H9 (cell line): Measurements from ENCODE around the gene SPATA25. TPM values are rescaled to one million over a fixed set of nuclear protein-coding genes. Genes with fewer than 3 reads are reported as not detected.
A peak's percentile ranks its signal among the peaks of the same experiment; 100 is the strongest.

Experiments
- DNase-seq: peaks from one replicate; pipeline ENCODE4 v3.0.0-alpha.2; 2017
- H2AFZ ChIP-seq: one replicate; pipeline ENCODE4 v1.6.1; 2013; ENCODE audit warnings: mild to moderate bottlenecking, low read length, control low read depth, moderate library complexity
- H2AK5ac ChIP-seq: 2 replicates; pipeline ENCODE4 v1.6.1; 2013; ENCODE audit warnings: low read length, control low read depth, mixed read lengths; ENCODE audit not compliant: insufficient read length
- H2BK120ac ChIP-seq: one replicate; pipeline ENCODE4 v1.6.1; 2013; ENCODE audit warnings: low read depth, mild to moderate bottlenecking, low read length, control low read depth, inconsistent platforms; ENCODE audit not compliant: poor library complexity, severe bottlenecking
- H2BK12ac ChIP-seq: 2 replicates; pipeline ENCODE4 v1.6.1; 2013; ENCODE audit warnings: low read length, control low read depth, mixed read lengths, low read depth; ENCODE audit not compliant: insufficient read length
- H2BK15ac ChIP-seq: 2 replicates; pipeline ENCODE4 v1.6.1; 2013; ENCODE audit warnings: low read depth, low read length, control low read depth
- H2BK20ac ChIP-seq: one replicate; pipeline ENCODE4 v1.6.1; 2013; ENCODE audit warnings: low read depth, mild to moderate bottlenecking, low read length, control low read depth, inconsistent platforms; ENCODE audit not compliant: poor library complexity, severe bottlenecking
- H2BK5ac ChIP-seq: 2 replicates; pipeline ENCODE4 v1.6.1; 2013; ENCODE audit warnings: low read length, control low read depth, mixed read lengths; ENCODE audit not compliant: insufficient read length
- H3K14ac ChIP-seq: 2 replicates; pipeline ENCODE4 v1.6.1; 2013; ENCODE audit warnings: low read length, control low read depth; ENCODE audit not compliant: insufficient read depth
- H3K18ac ChIP-seq: 2 replicates; pipeline ENCODE4 v1.6.1; 2013; ENCODE audit warnings: low read depth, mild to moderate bottlenecking, mixed read lengths, low read length, control low read depth; ENCODE audit not compliant: insufficient read length
- H3K23ac ChIP-seq: 2 replicates; pipeline ENCODE4 v1.6.1; 2013; ENCODE audit warnings: low read length, control low read depth, mixed read lengths, low read depth; ENCODE audit not compliant: insufficient read length
- H3K23me2 ChIP-seq: 2 replicates; pipeline ENCODE4 v1.6.1; 2013; ENCODE audit warnings: low read depth, mild to moderate bottlenecking, mixed read lengths, low read length, control low read depth; ENCODE audit not compliant: insufficient read length, poor library complexity, severe bottlenecking
- H3K27ac ChIP-seq: 2 replicates; pipeline ENCODE4 v1.5.1; 2013; ENCODE audit warnings: low read length, control low read depth, mixed read lengths, low read depth; ENCODE audit not compliant: insufficient read length
- H3K27me3 ChIP-seq: 2 replicates; pipeline ENCODE4 v1.6.1; 2013; ENCODE audit warnings: low read length, control low read depth, inconsistent platforms; ENCODE audit not compliant: insufficient read depth
- H3K4ac ChIP-seq: 2 replicates; pipeline ENCODE4 v1.6.1; 2013; ENCODE audit warnings: low read depth, mild to moderate bottlenecking, control low read depth, inconsistent platforms, low read length, moderate library complexity
- H3K4me1 ChIP-seq: 2 replicates; pipeline ENCODE4 v1.6.1; 2013; ENCODE audit warnings: low read length, control low read depth, inconsistent platforms; ENCODE audit not compliant: insufficient read depth
- H3K4me2 ChIP-seq: 2 replicates; pipeline ENCODE4 v1.6.1; 2013; ENCODE audit warnings: low read length, control low read depth, mixed read lengths; ENCODE audit not compliant: insufficient read length, insufficient read depth
- H3K56ac ChIP-seq: 2 replicates; pipeline ENCODE4 v1.6.1; 2013; ENCODE audit warnings: low read depth, mild to moderate bottlenecking, mixed read lengths, low read length, control low read depth; ENCODE audit not compliant: insufficient read length
- H3K79me1 ChIP-seq: 2 replicates; pipeline ENCODE4 v1.6.1; 2013; ENCODE audit warnings: low read depth, mild to moderate bottlenecking, moderate library complexity, low read length, control low read depth, inconsistent platforms; ENCODE audit not compliant: insufficient read depth, poor library complexity, severe bottlenecking
- H3K79me2 ChIP-seq: 2 replicates; pipeline ENCODE4 v1.6.1; 2013; ENCODE audit warnings: low read length, control low read depth, inconsistent platforms; ENCODE audit not compliant: insufficient read depth
- H3K9ac ChIP-seq: 2 replicates; pipeline ENCODE4 v1.6.1; 2013; ENCODE audit warnings: low read length, control low read depth, mixed read lengths; ENCODE audit not compliant: insufficient read length; ENCODE audit errors: extremely low read depth
- H3K9me3 ChIP-seq: one replicate; pipeline ENCODE4 v1.6.1; 2013; ENCODE audit warnings: low read depth, low read length, inconsistent platforms; ENCODE audit not compliant: control insufficient read depth
- H3T11ph ChIP-seq: one replicate; pipeline ENCODE4 v1.6.1; 2013; ENCODE audit warnings: mild to moderate bottlenecking, low read length, control low read depth, inconsistent platforms
- H4K20me1 ChIP-seq: one replicate; pipeline ENCODE4 v1.6.1; 2013; ENCODE audit not compliant: control insufficient read depth, insufficient read length, insufficient read depth
- H4K5ac ChIP-seq: 2 replicates; pipeline ENCODE4 v1.6.1; 2013; ENCODE audit warnings: low read depth, mild to moderate bottlenecking, mixed read lengths, low read length, control low read depth; ENCODE audit not compliant: insufficient read length
- H4K8ac ChIP-seq: replicated peaks from 2 replicates; pipeline ENCODE4 v1.6.1; 2013; ENCODE audit warnings: low read length, control low read depth, mixed read lengths, low read depth; ENCODE audit not compliant: insufficient read length
- H4K91ac ChIP-seq: 2 replicates; pipeline ENCODE4 v1.6.1; 2013; ENCODE audit warnings: low read depth, mild to moderate bottlenecking, moderate library complexity, mixed read lengths, low read length, control low read depth; ENCODE audit not compliant: insufficient read length
- H3K27ac Mint-ChIP-seq, 3 experiments: 2 replicates in 2 of 3; 3 replicates in 1 of 3; pipeline ENCODE4 v1.8.0; 2020 to 2021; ENCODE audit warnings: mixed read lengths in 3 of 3, mild to moderate bottlenecking in 1 of 3, moderate library complexity in 1 of 3
- H3K27me3 Mint-ChIP-seq: 2 replicates; pipeline ENCODE4 v1.8.0; 2021; ENCODE audit warnings: low read depth, mild to moderate bottlenecking, moderate library complexity, mixed read lengths
- H3K36me3 Mint-ChIP-seq, 3 experiments: 2 replicates in 2 of 3; 3 replicates in 1 of 3; pipeline ENCODE4 v1.8.0; 2020 to 2021; ENCODE audit warnings: low read depth in 3 of 3, mixed read lengths in 3 of 3; ENCODE audit not compliant: insufficient read depth in 1 of 3
- H3K4me1 Mint-ChIP-seq, 2 experiments: 2 replicates each; pipeline ENCODE4 v1.8.0; 2020; ENCODE audit warnings: mixed read lengths in 2 of 2
- H3K4me3 Mint-ChIP-seq, 2 experiments: 2 replicates in 1 of 2; 3 replicates in 1 of 2; pipeline ENCODE4 v1.8.0; 2020 to 2021; ENCODE audit warnings: mild to moderate bottlenecking in 2 of 2, mixed read lengths in 2 of 2, moderate library complexity in 1 of 2
- H3K9me3 Mint-ChIP-seq, 2 experiments: 2 replicates in 1 of 2; 3 replicates in 1 of 2; pipeline ENCODE4 v1.8.0; 2020; ENCODE audit warnings: mild to moderate bottlenecking in 2 of 2, mixed read lengths in 2 of 2, moderate library complexity in 1 of 2
- WGBS: extraction: QIAGEN DNeasy Blood & Tissue Kit; methylation state at CpG from one replicate; pipeline ENCODE4 v1.1.7; 2013; ENCODE audit warnings: missing lambda C conversion rate, low lambda C conversion rate, mixed read lengths; ENCODE audit not compliant: insufficient read length; ENCODE audit errors: extremely low coverage; 5-methylcytosine and 5-hydroxymethylcytosine counted together
- total RNA-seq: library from RNA; stranded (reverse); gene quantifications from 2 replicates; pipeline ENCODE4 v1.2.1, GENCODE V29; 2021
- TF ChIP-seq, protein P1 (sequence below): fragments of 200-600 bp; sonication (generic); conservative IDR thresholded peaks from 3 replicates; pipeline ENCODE4 v1.8.0; 2021; ENCODE audit warnings: antibody characterized with exemption, mild to moderate bottlenecking

The SPATA25 gene
- total RNA-seq, 1 experiment from 2014 or later = 2.4 TPM

GRCh38 chr20:45872626-45873025, 14.8 kb downstream of the SPATA25 start:
- no peak overlapping the region for H3T11ph ChIP-seq
- H2BK20ac ChIP-seq = no peak overlapping the region
- H3K9ac ChIP-seq = no peak overlapping the region
- DNase-seq = no peak
- no peak overlapping the region for H2AK5ac ChIP-seq
- H2BK15ac ChIP-seq = no peak overlapping the region
- Mint-ChIP-seq H3K36me3 (peaks cover 0 to 8% (median 0%) of the 10 kb centered on the region in 3 experiments; a peak in 3 of 7 replicates), H3K27ac (0 out of 7 replicates have a peak overlapping the region, but pooled peaks of 1 of the 3 experiments have one; percentile 2), H3K27me3 (no peaks in the 10 kb centered on the region), H3K4me1 (no peaks in the 10 kb centered on the region), H3K9me3 (no peaks in the 10 kb centered on the region), H3K4me3 (no peak overlapping the region)
- H3K9me3 ChIP-seq = no peaks in the 10 kb centered on the region
- no peak overlapping the region for H3K23ac ChIP-seq
- TF ChIP-seq, protein P1, sequence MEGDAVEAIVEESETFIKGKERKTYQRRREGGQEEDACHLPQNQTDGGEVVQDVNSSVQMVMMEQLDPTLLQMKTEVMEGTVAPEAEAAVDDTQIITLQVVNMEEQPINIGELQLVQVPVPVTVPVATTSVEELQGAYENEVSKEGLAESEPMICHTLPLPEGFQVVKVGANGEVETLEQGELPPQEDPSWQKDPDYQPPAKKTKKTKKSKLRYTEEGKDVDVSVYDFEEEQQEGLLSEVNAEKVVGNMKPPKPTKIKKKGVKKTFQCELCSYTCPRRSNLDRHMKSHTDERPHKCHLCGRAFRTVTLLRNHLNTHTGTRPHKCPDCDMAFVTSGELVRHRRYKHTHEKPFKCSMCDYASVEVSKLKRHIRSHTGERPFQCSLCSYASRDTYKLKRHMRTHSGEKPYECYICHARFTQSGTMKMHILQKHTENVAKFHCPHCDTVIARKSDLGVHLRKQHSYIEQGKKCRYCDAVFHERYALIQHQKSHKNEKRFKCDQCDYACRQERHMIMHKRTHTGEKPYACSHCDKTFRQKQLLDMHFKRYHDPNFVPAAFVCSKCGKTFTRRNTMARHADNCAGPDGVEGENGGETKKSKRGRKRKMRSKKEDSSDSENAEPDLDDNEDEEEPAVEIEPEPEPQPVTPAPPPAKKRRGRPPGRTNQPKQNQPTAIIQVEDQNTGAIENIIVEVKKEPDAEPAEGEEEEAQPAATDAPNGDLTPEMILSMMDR = no peak
- H3K4me1 ChIP-seq = no peaks in the 10 kb centered on the region; the same call in 1 of the 2 replicates
- H2AFZ ChIP-seq = no peak overlapping the region
- H4K91ac ChIP-seq = no peak overlapping the region
- H4K5ac ChIP-seq = no peak overlapping the region
- H3K27ac ChIP-seq = no peak overlapping the region
- no peaks in the 10 kb centered on the region for H3K79me1 ChIP-seq
- no peaks in the 10 kb centered on the region for H4K20me1 ChIP-seq
- H3K4ac ChIP-seq = no peak overlapping the region
- no peaks in the 10 kb centered on the region for H3K27me3 ChIP-seq
- no peak overlapping the region for H3K56ac ChIP-seq
- H3K79me2 ChIP-seq = no peaks in the 10 kb centered on the region
- no peak overlapping the region for H3K14ac ChIP-seq
- no peak overlapping the region for H3K18ac ChIP-seq
- H2BK5ac ChIP-seq = no peak overlapping the region
- whole genome bisulfite sequencing = no CpG with 5 or more reads among the region's 4 CpGs
- H3K23me2 ChIP-seq = no peaks in the 10 kb centered on the region
- H2BK12ac ChIP-seq = no peak overlapping the region
- no peak overlapping the region for H2BK120ac ChIP-seq
- H3K4me2 ChIP-seq = no peak overlapping the region
- no peak overlapping the region for H4K8ac ChIP-seq
